H1 (cell line): ENCODE measurements around the gene EXOG. TPM values are rescaled to one million over a fixed set of nuclear protein-coding genes. Genes with fewer than 3 reads are reported as not detected.
A peak's percentile ranks its signal among the peaks of the same experiment; 100 is the strongest.

ENCODE experiments used
- CTCF ChIA-PET: fragments of 300-600 bp; sonication (Branson Sonifier 250); formaldehyde crosslinking; loops from one replicate; lab custom pipeline; 2021; ENCODE audit not compliant: partially characterized antibody; lab: Charles Lee
- POLR2A ChIA-PET: fragments of 300-600 bp; sonication (Branson Sonifier 250); formaldehyde crosslinking; loops from one replicate; lab custom pipeline; 2021; ENCODE audit warnings: inconsistent platforms; ENCODE audit not compliant: partially characterized antibody; lab: Charles Lee
- DNase-seq, 2 experiments: peaks; one replicate each; pipeline versions ENCODE4 v3.0.0 to v3.0.0-alpha.2; 2010 to 2022; ENCODE audit warnings: low spot score in 2 of 2, low read depth in 1 of 2, mixed read lengths in 1 of 2
- FAIRE-seq: peaks from 2 replicates; lab custom pipeline; 2011; peaks lifted over from hg19 to GRCh38; lab: Jason Lieb, UNC
- H2AFZ ChIP-seq: 2 replicates; pipeline ENCODE4 v1.8.1; 2012; ENCODE audit warnings: low read length, inconsistent platforms
- H2AK5ac ChIP-seq: 2 replicates; pipeline ENCODE4 v1.6.1; 2013; ENCODE audit warnings: low read depth, low read length
- H2BK120ac ChIP-seq: replicated peaks from 2 replicates; pipeline ENCODE3; 2013; ENCODE audit warnings: low read depth, low read length, inconsistent platforms
- H2BK12ac ChIP-seq: 2 replicates; pipeline ENCODE4 v1.6.1; 2013; ENCODE audit warnings: low read depth, low read length
- H2BK15ac ChIP-seq: 2 replicates; pipeline ENCODE4 v1.6.1; 2013; ENCODE audit warnings: low read length
- H2BK20ac ChIP-seq: 2 replicates; pipeline ENCODE4 v1.6.1; 2013; ENCODE audit warnings: low read length
- H2BK5ac ChIP-seq: 2 replicates; pipeline ENCODE4 v1.6.1; 2013; ENCODE audit warnings: low read depth, low read length
- H3K14ac ChIP-seq: 2 replicates; pipeline ENCODE4 v1.6.1; 2013; ENCODE audit warnings: inconsistent platforms; ENCODE audit not compliant: insufficient read length
- H3K18ac ChIP-seq: 2 replicates; pipeline ENCODE4 v1.6.1; 2013; ENCODE audit warnings: low read length; ENCODE audit errors: extremely low read depth
- H3K23ac ChIP-seq: 2 replicates; pipeline ENCODE4 v1.6.1; 2013; ENCODE audit warnings: inconsistent platforms; ENCODE audit not compliant: insufficient read length
- H3K23me2 ChIP-seq: 2 replicates; pipeline ENCODE4 v1.6.1; 2013; ENCODE audit warnings: low read depth, low read length
- H3K27ac ChIP-seq: 2 replicates; pipeline ENCODE4 v1.6.1; 2011; ENCODE audit warnings: low read depth, low read length, inconsistent platforms
- H3K27me3 ChIP-seq, 4 experiments: replicated peaks in 1 of 4; 1 replicate in 1 of 4; 2 replicates in 3 of 4; pipeline versions ENCODE4 v1.6.1 to v1.8.1; 2011 to 2013; ENCODE audit warnings: low read length in 3 of 4, mild to moderate bottlenecking in 3 of 4, inconsistent platforms in 2 of 4, mixed read lengths in 2 of 4, moderate library complexity in 1 of 4; ENCODE audit not compliant: control insufficient read depth in 3 of 4, insufficient read depth in 3 of 4; ENCODE audit errors: extremely low read depth in 1 of 4
- H3K36me3 ChIP-seq, 4 experiments: 2 replicates each; pipeline versions ENCODE4 v1.6.1 to v1.8.1; 2011 to 2013; ENCODE audit warnings: mild to moderate bottlenecking in 4 of 4, low read length in 3 of 4, moderate library complexity in 2 of 4, control low read depth in 1 of 4, inconsistent platforms in 1 of 4; ENCODE audit not compliant: insufficient read depth in 4 of 4, control insufficient read depth in 2 of 4
- H3K4ac ChIP-seq: replicated peaks from 2 replicates; pipeline ENCODE3; 2013; ENCODE audit warnings: low read length, low read depth, mixed read lengths, inconsistent platforms; ENCODE audit not compliant: insufficient read length
- H3K4me1 ChIP-seq, 4 experiments: replicated peaks in 1 of 4; 1 replicate in 1 of 4; 2 replicates in 3 of 4; pipeline versions ENCODE4 v1.6.1 to v1.8.1; 2011 to 2013; ENCODE audit warnings: low read length in 3 of 4, inconsistent platforms in 2 of 4, mixed read lengths in 1 of 4; ENCODE audit not compliant: insufficient read depth in 4 of 4, control insufficient read depth in 3 of 4
- H3K4me2 ChIP-seq, 2 experiments: 2 replicates each; pipeline versions ENCODE4 v1.6.1 to v1.8.1; 2011 to 2013; ENCODE audit warnings: low read depth in 2 of 2, low read length in 2 of 2, control low read depth in 1 of 2, inconsistent platforms in 1 of 2, mild to moderate bottlenecking in 1 of 2; ENCODE audit not compliant: insufficient read depth in 1 of 2
- H3K4me3 ChIP-seq, 4 experiments: fragments of 200-600, 300-600 bp in 1 of 4; sonication (generic), shearing (Covaris generic), sonication (Bioruptor Twin) in 1 of 4; 2 replicates each; pipeline versions ENCODE4 v1.5.1 to v1.8.1; 2011 to 2016; ENCODE audit warnings: low read length in 4 of 4, low read depth in 3 of 4, control low read depth in 2 of 4, inconsistent platforms in 2 of 4, mild to moderate bottlenecking in 2 of 4, mixed read lengths in 1 of 4, moderate library complexity in 1 of 4; ENCODE audit not compliant: insufficient read depth in 2 of 4; ENCODE audit errors: extremely low read depth in 1 of 4
- H3K56ac ChIP-seq: replicated peaks from 2 replicates; pipeline ENCODE3; 2013; ENCODE audit warnings: low read depth, mild to moderate bottlenecking, mixed read lengths, low read length, inconsistent platforms; ENCODE audit not compliant: insufficient read length
- H3K79me1 ChIP-seq: 2 replicates; pipeline ENCODE4 v1.6.1; 2013; ENCODE audit warnings: low read depth, low read length, control low read depth
- H3K79me2 ChIP-seq, 2 experiments: 2 replicates each; pipeline versions ENCODE4 v1.6.1 to v1.8.1; 2012 to 2013; ENCODE audit warnings: low read length in 2 of 2, mild to moderate bottlenecking in 2 of 2, inconsistent platforms in 1 of 2; ENCODE audit not compliant: insufficient read depth in 2 of 2, control insufficient read depth in 1 of 2
- H3K9ac ChIP-seq, 4 experiments: replicated peaks in 1 of 4; 1 replicate in 1 of 4; 2 replicates in 3 of 4; pipeline versions ENCODE4 v1.6.1 to v1.8.1; 2011 to 2013; ENCODE audit warnings: low read depth in 3 of 4, low read length in 3 of 4, control low read depth in 2 of 4, mild to moderate bottlenecking in 2 of 4, moderate library complexity in 2 of 4, inconsistent platforms in 1 of 4; ENCODE audit errors: extremely low read depth in 1 of 4
- H3K9me3 ChIP-seq, 2 experiments: 2 replicates each; pipeline versions ENCODE4 v1.6.1 to v1.8.1; 2012 to 2013; ENCODE audit warnings: mild to moderate bottlenecking in 2 of 2, moderate library complexity in 2 of 2, control low read depth in 1 of 2, inconsistent platforms in 1 of 2, low read depth in 1 of 2, low read length in 1 of 2, mixed read lengths in 1 of 2; ENCODE audit not compliant: insufficient read depth in 2 of 2
- H4K20me1 ChIP-seq, 2 experiments: replicated peaks in 1 of 2; 2 replicates each; pipeline versions ENCODE3 to v1.8.1; 2011 to 2013; ENCODE audit warnings: inconsistent platforms in 2 of 2, low read length in 2 of 2, mild to moderate bottlenecking in 1 of 2; ENCODE audit not compliant: insufficient read depth in 2 of 2, control insufficient read depth in 1 of 2
- H4K5ac ChIP-seq: 2 replicates; pipeline ENCODE4 v1.6.1; 2013; ENCODE audit warnings: low read length, low read depth, mixed read lengths, inconsistent platforms; ENCODE audit not compliant: insufficient read length
- H4K8ac ChIP-seq: 2 replicates; pipeline ENCODE4 v1.8.0; 2013; ENCODE audit warnings: mild to moderate bottlenecking, moderate library complexity, low read length, inconsistent platforms; ENCODE audit not compliant: insufficient read depth; ENCODE audit errors: extremely low read depth
- H4K91ac ChIP-seq: replicated peaks from 2 replicates; pipeline ENCODE3; 2013; ENCODE audit warnings: low read length, mixed read lengths, inconsistent platforms; ENCODE audit not compliant: insufficient read length
- CREB1 ChIP-seq: IDR thresholded peaks from 2 replicates; pipeline ENCODE4 v1.6.1; 2012; ENCODE audit warnings: inconsistent platforms
- GTF2F1 ChIP-seq: IDR thresholded peaks from 2 replicates; pipeline ENCODE4 v1.6.1; 2012; ENCODE audit warnings: low read depth, low read length, improper control_type of control experiment, borderline replicate concordance
- PHF8 ChIP-seq: fragments of 200-600 bp; sonication (generic); conservative IDR thresholded peaks from 2 replicates; pipeline ENCODE4 v1.7.1; 2012; ENCODE audit warnings: low read depth, mild to moderate bottlenecking, inconsistent platforms, low read length, moderate library complexity
- SAP30 ChIP-seq: fragments of 300-600 bp; sonication (generic); IDR thresholded peaks from 2 replicates; pipeline ENCODE4 v1.7.1; 2012; ENCODE audit warnings: low read length, moderate library complexity, mild to moderate bottlenecking, inconsistent platforms; ENCODE audit not compliant: insufficient read depth, insufficient replicate concordance
- TBP ChIP-seq: IDR thresholded peaks from 2 replicates; pipeline ENCODE4 v1.6.1; 2011; ENCODE audit warnings: low read depth, low read length, improper control_type of control experiment
- WGBS, 2 experiments: shearing (Covaris generic) in 1 of 2; methylation state at CpG; one replicate each; pipeline versions ENCODE4 v1.1.6 to v1.1.7; 2013 to 2015; ENCODE audit warnings: low lambda C conversion rate in 2 of 2, mixed read lengths in 2 of 2, inconsistent platforms in 1 of 2, low coverage in 1 of 2, missing lambda C conversion rate in 1 of 2; ENCODE audit not compliant: insufficient replicate concordance in 2 of 2, insufficient coverage in 1 of 2, insufficient read length in 1 of 2; ENCODE audit errors: extremely low coverage in 1 of 2, missing lambda C conversion rate in 1 of 2; 5-methylcytosine and 5-hydroxymethylcytosine counted together
- long read RNA-seq, 2 experiments: library from RNA in 1 of 2; library from capped mRNA in 1 of 2; stranded (forward); transcript quantifications; one replicate each; pipeline ENCODE4 v2.0.0, GENCODE V29; 2021; ENCODE audit warnings: inconsistent platforms in 1 of 2
- polyA minus RNA-seq, 3 experiments: library from RNA; depleted of rRNA, polyadenylated mRNA; stranded (reverse); fragments of >200 nt; gene quantifications; 1 replicate in 2 of 3; 2 replicates in 1 of 3; pipeline ENCODE4 v1.2.3, GENCODE V29; 2011
- polyA plus RNA-seq, 7 experiments: library from polyadenylated mRNA; depleted of rRNA in 3 of 7; stranded (reverse) in 5 of 7; unstranded in 2 of 7; fragments of >200 nt in 5 of 7; fragments of 200-250 nt in 2 of 7; gene quantifications; 1 replicate in 5 of 7; 2 replicates in 1 of 7; 4 replicates in 1 of 7; pipeline versions ENCODE4 v1.2.1 to v1.2.3, GENCODE V29; 2011 to 2013; ENCODE audit warnings: missing spikeins in 2 of 7, mixed read lengths in 2 of 7
- total RNA-seq: library from RNA; stranded (reverse); fragmentation: NEBNext Ultra II Directional; extraction: Animal tissue kit (Norgen Biotek cat#: 25700); gene quantifications from 2 replicates; pipeline ENCODE4 v1.2.1, GENCODE V29; 2021
- TF ChIP-seq, protein P1 (sequence below): IDR thresholded peaks from 2 replicates; pipeline ENCODE4 v1.6.1; 2012; ENCODE audit warnings: inconsistent platforms

The EXOG gene, protein sequence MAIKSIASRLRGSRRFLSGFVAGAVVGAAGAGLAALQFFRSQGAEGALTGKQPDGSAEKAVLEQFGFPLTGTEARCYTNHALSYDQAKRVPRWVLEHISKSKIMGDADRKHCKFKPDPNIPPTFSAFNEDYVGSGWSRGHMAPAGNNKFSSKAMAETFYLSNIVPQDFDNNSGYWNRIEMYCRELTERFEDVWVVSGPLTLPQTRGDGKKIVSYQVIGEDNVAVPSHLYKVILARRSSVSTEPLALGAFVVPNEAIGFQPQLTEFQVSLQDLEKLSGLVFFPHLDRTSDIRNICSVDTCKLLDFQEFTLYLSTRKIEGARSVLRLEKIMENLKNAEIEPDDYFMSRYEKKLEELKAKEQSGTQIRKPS
- total RNA-seq (12.2 and 12.9 TPM in 2 replicates), polyA plus RNA-seq (2011; rRNA removed) (5.1 and 7.2 TPM in 2 replicates), polyA minus RNA-seq (2011; rRNA and poly(A)+ RNA removed) (6.4 and 9.0 TPM in 2 replicates)
- 7.2 TPM for polyA plus RNA-seq (2011; cell fraction: cytosol; rRNA removed)
- polyA plus RNA-seq (2011; cell fraction: nucleus; rRNA removed): 7.4 TPM
- 6.0 to 13.9 TPM (median 8.5 TPM) in 4 replicates for polyA plus RNA-seq (2012, experiment 1 of 2)
- 2.2 TPM for polyA plus RNA-seq (2012, experiment 2 of 2)
- 9.0 TPM for polyA plus RNA-seq (2013, experiment 1 of 2)
- polyA plus RNA-seq (2013, experiment 2 of 2): 7.3 TPM
- polyA minus RNA-seq (2011; cell fraction: cytosol; rRNA and poly(A)+ RNA removed): 10.0 TPM
- 10.2 TPM for polyA minus RNA-seq (2011; cell fraction: nucleus; rRNA and poly(A)+ RNA removed)
- long read RNA-seq, experiment 1, partial matches to known transcripts: 1 of 5 reads
- long read RNA-seq, experiment 1, other reads (novel, unspliced or antisense): 4 of 5 reads
- long read RNA-seq, experiment 2, partial matches to known transcripts: 3 of 11 reads
- long read RNA-seq, experiment 2, other reads (novel, unspliced or antisense): 8 of 11 reads

- H2BK20ac ChIP-seq: no peak within 1 kb of the TSS
- no peak for FAIRE-seq
- TF ChIP-seq PHF8 (peak; percentile 74), CREB1 (peak; percentile 69), GTF2F1 (no peak), TBP (peak; percentile 56; the same call in 1 of the 2 replicates), SAP30 (no peak)
- TF ChIP-seq, protein P1, sequence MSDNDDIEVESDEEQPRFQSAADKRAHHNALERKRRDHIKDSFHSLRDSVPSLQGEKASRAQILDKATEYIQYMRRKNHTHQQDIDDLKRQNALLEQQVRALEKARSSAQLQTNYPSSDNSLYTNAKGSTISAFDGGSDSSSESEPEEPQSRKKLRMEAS: peak; percentile 72; the same call in 1 of the 2 replicates
Observed at GRCh38 chr3:38496131-38496910, at the start of gene EXOG. TSS of gene EXOG (plus strand) at chr3:38496340. CDS start at chr3:38496368, 28 bp downstream.

More at GRCh38 chr3:38496131-38496910, at the start of gene EXOG:
- Histone ChIP-seq H3K79me2 (no peaks in the 10 kb centered on the region), H4K5ac (peak within 1 kb of the TSS; percentile 82), H3K4me2 (peak within 1 kb of the TSS; percentile 58 to 80), H3K27me3 (no peaks in the 10 kb centered on the region), H3K4ac (no peak within 1 kb of the TSS), H3K36me3 (peaks cover 0 to 3% (median 0%) of the 10 kb centered on the region in 4 experiments; a peak in 4 of 8 replicates), H4K20me1 (no peaks in the 10 kb centered on the region), H2AFZ (peak within 1 kb of the TSS; percentile 91), H3K79me1 (no peaks in the 10 kb centered on the region), H2BK15ac (no peak within 1 kb of the TSS), H4K8ac (peak within 1 kb of the TSS; percentile 90), H2BK5ac (peak within 1 kb of the TSS; percentile 88; the same call in 1 of the 2 replicates), H3K4me3 (peak within 1 kb of the TSS; percentile 51 to 85 (median 69)), H4K91ac (peak within 1 kb of the TSS; percentile 83), H3K9me3 (no peaks in the 10 kb centered on the region), H2BK120ac (no peak within 1 kb of the TSS), H3K23me2 (no peaks in the 10 kb centered on the region), H3K18ac (peak within 1 kb of the TSS; percentile 74), H3K56ac (peak within 1 kb of the TSS; percentile 19), H3K27ac (peak within 1 kb of the TSS; percentile 88), H3K9ac (peak within 1 kb of the TSS; percentile 37 to 92 (median 82); a peak in 6 of 7 replicates), H2BK12ac (peak within 1 kb of the TSS; percentile 46; the same call in 1 of the 2 replicates), H3K4me1 (peaks cover 0 to 2% (median 0%) of the 10 kb centered on the region in 4 experiments; a peak in 1 of 7 replicates), H2AK5ac (no peak within 1 kb of the TSS), H3K23ac (no peak within 1 kb of the TSS), H3K14ac (no peak within 1 kb of the TSS)
- ChIA-PET POLR2A (interaction anchor here (0.7 to 2.0 kb wide), 14 partner anchors 12 to 1538 kb away, joined by 3 to 8 read pairs (median 3); partner anchors contain the start of genes ACAA1 and PLCD1), CTCF (interaction anchor here (0.6 to 3.8 kb wide), 34 partner anchors 9 to 381 kb away, joined by 3 to 28 read pairs (median 4); partner anchors contain the start of gene XYLB)
- DNase-seq: peak; percentile 82 to 98
- WGBS, 2 experiments: 3% methylated on average over 48 of the region's 53 CpGs; no CpG with 5 or more reads in 1 of the 2 experiments
